DMS 273 (cell line): Measurements from ENCODE around the gene TNS3.

ENCODE experiments used
- DNase-seq: peaks from one replicate; lab custom pipeline; 2025; ENCODE audit not compliant: unreplicated experiment; lab: John Stamatoyannopoulos, UW

TNS3 gene

DNA sequence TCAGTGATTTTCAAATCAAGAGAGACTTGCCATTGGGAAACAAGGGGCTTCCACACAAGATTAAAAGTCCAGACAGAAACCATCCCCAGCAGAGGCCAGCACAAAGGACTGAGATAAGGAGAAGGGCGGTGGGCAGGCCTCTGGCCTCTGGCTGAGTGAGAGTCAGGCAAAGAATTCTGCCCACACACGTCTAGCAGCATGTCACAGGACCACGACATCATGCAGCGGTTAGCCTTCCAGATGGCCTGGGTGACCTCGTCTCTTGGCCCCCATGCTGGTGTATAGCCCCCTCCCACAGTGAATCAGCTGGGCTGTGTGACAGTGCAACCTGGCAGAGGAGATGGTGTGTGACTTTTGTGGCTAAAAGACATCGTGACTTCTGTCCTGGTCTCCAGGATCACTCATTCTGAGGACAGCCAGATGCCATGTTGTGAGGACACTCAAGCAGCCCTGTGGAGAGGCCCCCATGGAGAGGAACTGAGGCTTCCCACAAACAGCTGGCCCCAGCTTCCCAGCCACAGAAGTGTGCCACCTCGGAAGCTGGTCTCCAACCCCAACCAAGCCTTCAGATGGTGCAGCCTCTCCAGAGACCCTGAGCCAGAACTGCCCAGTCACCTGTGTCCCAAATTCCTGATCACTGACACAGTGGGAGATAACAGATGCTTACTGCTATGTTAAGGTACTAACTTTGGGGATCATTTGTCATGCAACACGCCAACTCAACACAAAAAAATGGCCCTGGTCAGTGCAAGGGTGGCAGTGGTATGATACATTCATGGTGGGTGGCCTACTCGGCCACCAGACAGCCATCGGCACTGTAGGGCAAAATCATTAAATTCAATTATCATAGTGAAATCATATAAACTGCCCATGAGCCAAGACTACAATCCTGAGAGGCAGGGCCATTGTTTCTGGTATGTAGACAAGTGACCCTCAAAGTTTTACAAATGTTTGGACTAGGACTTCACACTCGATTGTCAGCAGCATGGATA, 73.2 kb downstream of the TNS3 start:
- DNase-seq, result peak; percentile 55

- no peak for DNase-seq
These were observed 74.4 kb downstream of the TNS3 start for GRCh38 chr7:47507522-47507921.

DNA sequence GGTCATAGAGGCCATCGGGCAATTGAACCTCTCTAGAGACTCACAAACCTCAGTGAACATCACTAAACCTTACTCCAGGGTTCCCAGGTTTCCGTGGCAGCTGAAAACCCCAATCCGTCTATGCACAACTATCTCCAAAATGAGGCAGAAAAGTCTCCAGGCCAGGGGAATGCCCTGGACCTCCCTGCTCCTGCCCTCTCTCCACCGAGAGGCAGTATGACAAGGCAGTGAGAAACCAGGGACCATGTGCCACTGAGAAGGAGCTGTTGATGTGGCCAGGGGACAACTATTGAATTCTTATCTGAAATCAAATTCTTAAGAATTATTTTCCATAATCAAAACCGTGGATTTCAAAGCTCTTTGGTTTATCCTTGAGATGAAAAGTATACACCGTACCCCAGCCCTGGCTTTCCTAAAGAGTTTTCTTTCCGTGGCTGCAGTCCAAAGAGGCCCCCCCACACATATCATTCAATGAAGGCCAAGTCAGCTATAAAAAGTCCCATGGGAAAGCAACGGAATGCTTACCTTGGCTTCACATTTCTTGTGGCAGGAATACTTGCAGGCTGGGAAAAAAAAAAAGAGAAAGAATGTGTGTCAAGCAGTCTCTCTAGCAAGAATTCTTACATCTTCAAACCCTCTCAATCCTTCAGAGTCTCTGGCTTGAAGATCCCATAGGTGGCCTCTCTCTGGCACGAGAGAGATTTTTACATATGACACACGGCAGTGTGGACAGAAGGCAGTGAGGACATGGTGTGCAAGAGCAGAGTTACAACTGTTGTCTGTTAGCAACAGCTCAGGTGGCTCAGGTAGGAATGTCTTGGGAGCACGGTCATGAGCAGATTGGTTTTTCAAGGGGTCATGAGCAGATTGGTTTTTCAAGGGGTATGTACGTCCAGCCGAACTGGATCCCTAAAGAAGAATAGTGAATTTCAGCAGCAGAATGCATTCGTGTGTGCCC, 75.2 kb downstream of the TNS3 start:
- DNase-seq, result peak; percentile 49

DNA sequence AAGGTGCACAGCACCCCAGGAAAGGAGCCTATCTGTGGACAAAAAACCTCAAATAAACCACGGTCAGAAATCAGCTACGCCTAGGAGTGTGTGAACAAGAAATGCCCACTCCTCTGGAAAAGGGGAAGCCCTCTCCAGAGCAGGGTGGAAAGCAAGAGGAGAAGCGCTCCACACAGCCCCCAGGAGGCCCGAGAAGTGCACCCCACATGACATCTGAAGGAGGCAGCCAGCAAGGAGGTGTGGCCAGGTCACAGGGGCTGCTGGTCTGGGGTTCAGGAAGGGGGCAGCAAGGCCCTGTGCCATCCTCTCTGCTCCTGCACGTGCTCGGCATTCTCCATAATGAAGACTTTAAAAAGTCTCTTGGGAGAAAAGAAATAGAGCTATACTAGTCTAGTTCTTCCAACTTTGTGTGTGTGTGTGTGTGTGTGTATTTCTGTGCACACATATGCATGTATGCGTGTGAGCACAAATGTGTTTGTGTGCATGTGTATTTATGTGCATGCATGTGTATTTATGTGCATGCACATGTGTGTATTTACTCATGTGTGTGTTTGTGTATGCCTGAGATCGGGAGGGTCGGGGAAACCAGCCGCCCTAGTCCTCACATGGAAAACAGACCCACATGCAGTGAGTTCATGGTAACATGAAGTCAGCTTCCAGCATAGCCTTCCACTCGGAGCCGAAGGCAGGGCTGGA, 76.5 kb downstream of the TNS3 start:
- no peak for DNase-seq

GRCh38 chr7:47504551-47505311, 77.2 kb downstream of the TNS3 start:
- DNase-seq, result no peak

DNA sequence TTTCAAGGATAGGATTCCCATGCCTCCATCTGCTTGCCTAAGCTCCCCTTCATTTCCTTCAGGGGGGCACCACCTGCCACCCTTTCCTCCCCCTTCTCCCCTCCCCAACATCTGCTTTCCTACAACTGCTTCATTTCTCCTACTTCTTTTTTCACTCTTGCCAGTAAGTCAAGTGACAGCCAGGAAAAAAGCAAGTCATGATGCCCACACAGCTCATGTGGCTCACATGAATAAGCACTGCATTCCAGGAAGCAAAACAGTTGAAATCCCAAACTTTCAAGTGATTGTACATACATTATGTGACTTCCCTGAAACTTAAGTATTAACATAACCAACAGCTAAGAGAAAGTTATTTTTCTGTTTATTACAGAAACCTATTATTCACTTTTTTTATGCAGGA, 78.6 kb downstream of the TNS3 start:
- peak; percentile 87 for DNase-seq

DNA sequence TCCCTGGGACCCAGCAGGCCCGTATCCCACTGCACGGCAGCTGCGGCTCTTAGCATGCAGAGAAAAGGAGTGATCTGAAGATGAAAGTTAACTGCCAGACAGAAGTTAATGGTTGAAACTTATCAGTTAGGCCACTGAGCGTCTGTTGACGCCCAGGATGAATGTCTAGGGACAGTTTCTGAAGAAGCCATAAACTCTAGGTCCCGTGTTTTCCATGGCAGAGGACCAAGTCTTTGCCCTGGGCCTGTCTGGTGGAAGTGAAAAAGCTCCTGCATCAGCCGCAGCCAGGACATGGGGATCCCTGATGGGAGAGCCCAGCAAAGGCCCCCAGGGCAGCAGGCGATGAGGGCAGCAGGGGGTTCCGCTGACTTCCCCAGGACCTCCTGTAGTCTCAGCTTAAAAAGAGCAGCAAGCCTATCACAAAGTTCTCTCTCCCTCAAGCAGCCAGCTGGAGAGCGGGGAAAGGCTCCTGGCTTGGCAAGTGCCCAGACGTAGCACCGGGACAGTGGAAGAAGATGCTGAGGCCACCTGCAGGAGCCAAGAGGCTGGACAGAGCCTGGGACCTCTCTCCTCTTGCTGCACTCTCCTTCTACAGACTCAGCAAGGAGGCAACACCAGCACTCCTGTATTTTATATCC, 79.6 kb downstream of the TNS3 start:
- peak; percentile 68 for DNase-seq

- no peak for DNase-seq
These were observed 80.5 kb downstream of the TNS3 start for GRCh38 chr7:47501406-47501805.

DNA sequence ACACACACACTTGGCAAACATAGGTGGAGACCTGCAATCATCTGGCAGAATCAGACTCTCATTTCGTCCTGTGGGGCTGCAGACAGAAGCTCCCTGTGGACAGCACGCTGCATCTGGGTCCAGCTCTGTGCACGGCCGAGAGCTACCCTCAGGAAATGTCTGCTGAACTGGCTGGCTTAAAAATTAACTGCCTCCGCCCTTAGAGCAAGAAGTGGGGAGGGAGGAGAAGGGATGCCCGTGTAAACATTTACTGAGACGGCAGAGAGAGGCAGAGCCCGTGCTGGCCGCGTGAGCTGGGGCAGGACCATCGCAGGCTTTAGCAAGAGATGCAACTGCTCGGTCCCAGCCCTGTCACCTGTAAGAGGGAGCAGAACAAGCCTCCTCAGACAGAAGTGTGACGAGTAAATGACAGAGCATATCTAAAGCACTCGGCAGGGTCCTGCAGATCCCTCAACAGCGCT, 81.8 kb downstream of the TNS3 start:
- DNase-seq, result no peak

DNA sequence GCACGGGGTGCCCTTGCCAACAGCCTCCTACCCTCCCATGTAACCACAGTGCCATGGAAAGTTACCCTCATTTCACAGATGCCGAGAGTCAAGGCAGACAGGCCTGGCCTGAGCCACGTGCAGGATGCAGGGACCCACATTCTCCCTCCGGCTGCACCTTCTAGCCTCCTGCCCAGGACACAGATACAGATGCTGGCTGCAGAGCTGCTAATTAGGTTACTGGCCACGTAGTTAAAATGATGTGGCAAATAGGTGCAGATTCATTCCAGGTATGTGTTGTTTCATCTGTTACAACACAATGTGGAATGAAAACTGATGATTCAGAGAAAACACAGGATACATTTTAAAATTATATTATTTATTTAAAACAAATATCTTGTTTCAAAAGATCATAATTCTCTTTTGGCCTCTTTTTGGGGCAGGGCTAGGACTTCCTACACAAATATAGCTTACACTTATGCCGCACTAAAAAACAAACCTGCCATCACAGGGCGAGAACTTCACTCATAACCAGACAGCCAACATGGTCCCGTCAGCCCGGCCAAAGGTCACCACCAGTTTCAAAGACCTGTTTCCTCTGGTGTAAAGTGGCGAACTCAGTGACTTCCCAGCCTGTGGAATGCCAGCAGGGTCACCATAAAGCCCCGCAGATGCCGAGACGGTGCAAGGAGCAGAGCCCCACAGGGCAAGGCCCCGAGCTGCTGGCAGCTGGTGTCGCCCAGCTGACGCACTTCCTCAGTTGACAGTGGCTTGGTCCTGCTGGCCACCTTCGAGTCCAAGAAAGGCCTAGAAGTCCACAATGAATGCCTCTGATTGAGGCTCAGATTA, 83.5 kb downstream of the TNS3 start:
- no peak for DNase-seq

GRCh38 chr7:47497367-47498096, 84.4 kb downstream of the TNS3 start:
- DNase-seq, result no peak

GRCh38 chr7:47496666-47497065, 85.2 kb downstream of the TNS3 start:
- DNase-seq, result no peak

DNA sequence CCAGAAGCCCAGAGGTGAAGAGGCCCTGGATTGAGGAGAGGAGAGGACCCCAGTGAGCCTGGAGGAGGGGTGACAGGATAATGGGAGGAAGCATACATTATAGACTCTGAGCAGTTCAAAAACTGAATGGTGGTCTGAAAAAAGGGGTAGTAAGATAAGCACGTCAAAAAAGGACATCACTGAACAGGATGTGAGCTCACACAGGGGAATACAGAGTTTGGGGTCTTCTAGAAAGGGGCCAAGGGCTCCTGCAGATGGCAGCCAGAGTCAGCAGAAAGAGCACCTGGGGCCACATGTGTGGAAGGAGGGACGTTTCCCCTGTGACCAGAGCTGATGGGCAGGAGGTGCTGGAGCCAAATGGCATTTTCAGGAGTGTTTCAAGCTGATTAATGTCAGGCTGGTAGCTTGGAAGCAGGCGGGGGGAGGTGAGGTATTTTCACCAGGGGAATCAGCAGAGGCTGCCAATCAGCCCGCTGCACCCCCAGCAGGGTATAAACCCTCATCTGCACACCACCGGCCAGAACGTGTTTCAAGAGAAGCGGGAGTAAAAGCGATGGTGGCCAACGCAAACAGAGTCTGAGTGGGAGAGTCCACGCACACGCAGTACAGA, 85.8 kb downstream of the TNS3 start:
- DNase-seq, result no peak

- no peak for DNase-seq
These were observed 87.7 kb downstream of the TNS3 start for GRCh38 chr7:47493976-47494911.

GRCh38 chr7:47492716-47493325, 89.1 kb downstream of the TNS3 start:
- DNase-seq, result no peak
